GM21447 (cell line): ENCODE results near the gene NFKB2.

ENCODE experiments used
- ATAC-seq: cut with Tn5 transposase; IDR thresholded peaks from one replicate; pipeline ENCODE4 v1.9.1; 2021; ENCODE audit not compliant: unreplicated experiment

The NFKB2 gene

GRCh38 chr10:102395400-102396316 lies at the start of gene NFKB2:
NFKB2 (plus strand) TSS chr10:102395705; CDS start chr10:102395960, 255 bp downstream.
- ATAC-seq = no peak

GRCh38 chr10:102347236-102347828 lies 48.2 kb upstream of the NFKB2 start:
- ATAC-seq = no peak

GRCh38 chr10:102352066-102352715 lies 43.3 kb upstream of the NFKB2 start:
- ATAC-seq = no peak

- ATAC-seq = no peak
Observed at GRCh38 chr10:102354451-102354850, 41.1 kb upstream of the NFKB2 start.

GRCh38 chr10:102358712-102359382 lies 36.7 kb upstream of the NFKB2 start:
- no peak for ATAC-seq

- ATAC-seq = no peak
Observed at GRCh38 chr10:102367441-102367840, 28.1 kb upstream of the NFKB2 start.

DNA sequence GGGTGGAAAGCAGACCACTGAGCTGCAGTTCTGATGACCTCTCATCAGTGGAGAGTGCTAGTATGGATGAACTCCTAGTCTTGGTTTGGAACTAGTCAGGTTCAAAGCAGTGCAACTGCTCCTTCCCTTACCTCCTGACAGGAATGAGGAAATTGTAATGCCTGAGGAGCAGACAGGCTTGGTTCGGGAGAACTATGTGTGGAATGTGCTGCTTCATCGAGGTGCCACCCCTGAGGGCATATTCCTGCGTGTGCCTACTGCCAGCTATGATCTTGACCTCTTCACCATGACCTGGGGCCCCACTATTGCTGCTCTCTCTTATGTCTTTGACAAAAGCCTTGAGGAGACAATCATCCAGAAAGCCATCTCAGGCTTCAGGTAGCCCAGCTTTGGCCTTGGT lies 27.4 kb upstream of the NFKB2 start:
- ATAC-seq = no peak

DNA sequence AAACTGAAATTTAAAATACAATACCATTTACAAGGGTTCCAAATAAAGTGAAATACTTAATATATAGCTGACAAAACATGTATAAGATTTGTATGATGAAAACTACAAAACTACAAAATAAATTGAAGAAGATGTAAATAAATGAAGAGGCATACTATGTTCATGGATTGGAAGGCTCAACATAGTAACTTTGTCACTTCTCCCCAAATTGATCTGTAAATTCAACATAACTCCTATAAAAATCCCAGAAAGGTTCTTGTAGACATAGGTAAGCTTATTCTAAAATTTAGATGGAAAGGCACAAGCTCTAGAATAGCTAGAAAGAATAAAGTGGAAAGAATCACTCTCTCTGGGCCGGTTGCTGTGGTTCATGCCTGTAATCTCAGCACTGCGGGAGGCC lies 24.2 kb upstream of the NFKB2 start:
- no peak for ATAC-seq

- ATAC-seq = no peak
Observed at GRCh38 chr10:102375250-102375649, 20.3 kb upstream of the NFKB2 start.

GRCh38 chr10:102375867-102376266 lies 19.6 kb upstream of the NFKB2 start:
- no peak for ATAC-seq

- no peak for ATAC-seq
Observed at GRCh38 chr10:102376901-102377300, 18.6 kb upstream of the NFKB2 start.

DNA sequence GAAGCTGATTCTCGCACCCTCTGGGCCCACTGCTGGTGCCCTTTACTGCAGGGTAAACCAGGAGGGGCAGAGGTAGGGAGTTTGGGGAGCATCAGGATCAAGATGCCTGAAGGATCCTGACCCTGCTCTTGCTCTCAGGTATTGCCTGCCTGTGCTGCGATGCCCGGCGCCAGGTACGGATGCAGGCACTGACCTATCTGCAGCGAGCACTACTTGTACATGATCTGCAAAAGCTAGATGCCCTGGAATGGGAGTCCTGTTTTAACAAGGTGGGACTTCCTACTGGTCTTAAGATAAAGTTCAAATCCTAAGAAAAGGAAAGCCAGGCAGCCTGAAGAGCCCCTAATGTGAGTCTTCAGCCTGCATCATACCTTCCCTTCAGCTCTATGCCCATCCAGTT lies 16.1 kb upstream of the NFKB2 start:
- no peak for ATAC-seq

GRCh38 chr10:102381983-102382382 lies 13.5 kb upstream of the NFKB2 start:
- no peak for ATAC-seq

DNA sequence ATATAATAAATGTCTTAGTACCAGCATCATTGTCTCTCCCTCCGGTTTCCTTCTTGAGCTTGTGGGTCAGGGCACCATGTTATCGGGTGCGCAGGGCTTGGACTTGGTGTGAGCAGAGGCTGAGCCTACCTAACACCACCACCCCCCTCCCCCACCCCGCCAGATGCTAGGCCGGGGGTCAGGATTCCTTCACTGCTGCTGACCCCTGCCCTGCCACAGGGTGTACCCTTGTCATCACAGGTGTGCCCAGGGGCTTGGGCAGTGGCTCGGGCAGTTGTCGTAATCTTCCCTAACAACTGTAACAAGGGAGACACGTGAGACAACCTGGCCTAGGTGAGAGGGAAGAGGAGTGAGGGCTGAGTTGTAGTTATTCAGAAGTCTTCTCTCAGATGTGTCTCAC lies 12.6 kb upstream of the NFKB2 start:
- no peak for ATAC-seq

- no peak for ATAC-seq
Observed at GRCh38 chr10:102384053-102384452, 11.5 kb upstream of the NFKB2 start.

DNA sequence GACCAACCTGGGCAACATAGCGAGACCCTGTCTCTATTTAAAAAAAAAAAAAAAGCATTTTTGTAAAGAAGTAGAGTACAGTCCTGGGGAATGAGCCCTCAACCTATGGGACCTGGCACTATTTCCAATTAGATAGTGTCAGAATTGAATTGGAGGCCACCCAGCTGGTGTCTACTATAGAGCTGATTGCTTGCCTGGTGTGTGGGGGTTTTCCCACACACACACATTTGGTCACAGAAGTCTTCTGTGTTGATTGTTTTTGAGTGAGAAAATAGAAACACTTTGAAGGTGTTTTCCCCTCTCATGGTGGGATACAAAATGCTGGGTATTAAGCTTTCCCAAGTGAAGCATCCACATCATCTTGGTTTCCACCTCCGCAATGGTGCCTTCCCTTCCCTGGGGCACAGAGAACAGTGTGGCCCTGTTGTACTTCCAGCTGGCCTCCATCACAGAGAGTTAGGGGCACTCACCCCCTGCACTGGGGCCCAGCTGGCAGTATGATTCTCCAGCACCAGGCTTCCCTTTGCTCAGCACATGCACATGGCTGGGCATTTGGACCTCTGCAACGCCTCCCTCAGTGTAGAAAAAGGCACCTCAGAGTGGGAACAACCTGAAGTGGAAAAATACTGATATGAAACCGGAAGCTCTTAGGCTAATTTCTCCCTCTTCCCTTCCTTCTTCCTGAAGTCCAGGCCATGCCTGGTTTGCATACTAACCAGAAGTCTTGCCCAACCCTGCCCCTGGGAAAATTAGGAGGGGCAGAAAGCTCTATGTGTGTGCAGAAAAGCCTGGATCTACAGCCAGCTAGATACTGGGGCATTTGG lies 10.7 kb upstream of the NFKB2 start:
- ATAC-seq = no peak

- ATAC-seq = no peak
Observed at GRCh38 chr10:102389894-102390293, 5.6 kb upstream of the NFKB2 start.

GRCh38 chr10:102392306-102392705 lies 3.2 kb upstream of the NFKB2 start:
- no peak for ATAC-seq

GRCh38 chr10:102393411-102394078 lies 2.0 kb upstream of the NFKB2 start:
- no peak for ATAC-seq
